Measurements from ENCODE around the gene RYR2.

GRCh38 chr1:237040823-237041222, 1.2 kb upstream of the RYR2 start:
- no peak for TF ChIP-seq CTCF (conservative IDR thresholded peaks at IDR 0.05)
- no peak for TF ChIP-seq ZFX (IDR thresholded peaks at IDR 0.05)
